SIG-M5 (cell line): ENCODE data around the gene CHRDL1.
"Not testable (repeated sequence)": the region's sequence is repeated elsewhere in the genome, so short reads cannot be mapped to it uniquely, and the experiment has no call there.

Experiments
- DNase-seq: peaks from one replicate; lab custom pipeline; 2025; lab: John Stamatoyannopoulos, UW

Gene CHRDL1

GRCh38 chrX:110795645-110796406 lies at the start of gene CHRDL1:
Gene CHRDL1, minus strand, starts transcription at chrX:110795817. Its CDS starts 3,636 bp downstream, at chrX:110792181.
- DNase-seq = no peak

GRCh38 chrX:110836982-110837381 lies 41.4 kb upstream of the CHRDL1 start:
- DNase-seq = no peak

- no peak for DNase-seq
Measured at GRCh38 chrX:110836451-110836850, 40.8 kb upstream of the CHRDL1 start.

GRCh38 chrX:110836001-110836400 lies 40.4 kb upstream of the CHRDL1 start:
- DNase-seq = no peak

GRCh38 chrX:110825972-110826371 lies 30.4 kb upstream of the CHRDL1 start:
- no peak for DNase-seq

GRCh38 chrX:110816543-110816942 lies 20.9 kb upstream of the CHRDL1 start:
- not testable (repeated sequence) for DNase-seq

- DNase-seq = no peak
Measured at GRCh38 chrX:110806145-110806544, 10.5 kb upstream of the CHRDL1 start.

- DNase-seq = no peak
Measured at GRCh38 chrX:110805303-110805702, 9.7 kb upstream of the CHRDL1 start.

- DNase-seq = no peak
Measured at GRCh38 chrX:110804446-110804845, 8.8 kb upstream of the CHRDL1 start.

- DNase-seq = no peak
Measured at GRCh38 chrX:110803506-110803905, 7.9 kb upstream of the CHRDL1 start.

- DNase-seq = no peak
Measured at GRCh38 chrX:110796407-110796697, 735 bp upstream of the CHRDL1 start.

- no peak for DNase-seq
Measured at GRCh38 chrX:110794601-110795000, 1.0 kb downstream of the CHRDL1 start.

GRCh38 chrX:110791071-110791470 lies 4.5 kb downstream of the CHRDL1 start:
- no peak for DNase-seq

GRCh38 chrX:110786486-110786885 lies 9.1 kb downstream of the CHRDL1 start:
- no peak for DNase-seq

- DNase-seq = no peak
Measured at GRCh38 chrX:110759785-110760184, 35.8 kb downstream of the CHRDL1 start.

- DNase-seq = no peak
Measured at GRCh38 chrX:110758781-110759422, 36.7 kb downstream of the CHRDL1 start.

GRCh38 chrX:110755611-110756010 lies 40.0 kb downstream of the CHRDL1 start:
- no peak for DNase-seq

- DNase-seq = no peak
Measured at GRCh38 chrX:110755061-110755460, 40.6 kb downstream of the CHRDL1 start.

- no peak for DNase-seq
Measured at GRCh38 chrX:110750526-110751189, 45.0 kb downstream of the CHRDL1 start.

GRCh38 chrX:110748256-110748806 lies 47.3 kb downstream of the CHRDL1 start:
- DNase-seq = no peak

- no peak for DNase-seq
Measured at GRCh38 chrX:110746014-110746413, 49.6 kb downstream of the CHRDL1 start.

- DNase-seq = no peak
Measured at GRCh38 chrX:110745288-110745687, 50.3 kb downstream of the CHRDL1 start.
